WERI-Rb-1 (cell line): ENCODE data around the gene SLC2A1.

Experiments used
- DNase-seq: peaks from one replicate; pipeline ENCODE4 v3.0.0-alpha.2; 2020
- H3K27ac ChIP-seq: fragments of 250-450 bp; sonication (Bioruptor Pico); 2 replicates; pipeline ENCODE4 v1.5.1; 2020; ENCODE audit warnings: mild to moderate bottlenecking, moderate library complexity
- H3K27me3 ChIP-seq: fragments of 250-450 bp; sonication (Bioruptor Pico); 2 replicates; pipeline ENCODE4 v1.5.1; 2021; ENCODE audit warnings: mild to moderate bottlenecking, low read depth, moderate library complexity; ENCODE audit not compliant: insufficient read depth, severe bottlenecking
- H3K36me3 ChIP-seq: fragments of 250-450 bp; sonication (Bioruptor Pico); 2 replicates; pipeline ENCODE4 v1.5.1; 2020; ENCODE audit warnings: mild to moderate bottlenecking, moderate library complexity
- H3K4me3 ChIP-seq: 2 replicates; pipeline ENCODE4 v1.5.1; 2011; ENCODE audit warnings: low read depth, mild to moderate bottlenecking, control low read depth, low read length
- H3K9me3 ChIP-seq: fragments of 250-450 bp; sonication (Bioruptor Pico); 2 replicates; pipeline ENCODE4 v1.5.1; 2021; ENCODE audit warnings: mild to moderate bottlenecking, moderate library complexity; ENCODE audit not compliant: severe bottlenecking
- TF ChIP-seq, protein P1 (sequence below): IDR thresholded peaks from 2 replicates; pipeline ENCODE4 v1.5.1; 2011; ENCODE audit warnings: low read depth, mild to moderate bottlenecking, control low read depth, inconsistent platforms, low read length

SLC2A1 gene

GRCh38 chr1:42973286-42973685, 14.6 kb upstream of the SLC2A1 start:
- TF ChIP-seq, protein P1, sequence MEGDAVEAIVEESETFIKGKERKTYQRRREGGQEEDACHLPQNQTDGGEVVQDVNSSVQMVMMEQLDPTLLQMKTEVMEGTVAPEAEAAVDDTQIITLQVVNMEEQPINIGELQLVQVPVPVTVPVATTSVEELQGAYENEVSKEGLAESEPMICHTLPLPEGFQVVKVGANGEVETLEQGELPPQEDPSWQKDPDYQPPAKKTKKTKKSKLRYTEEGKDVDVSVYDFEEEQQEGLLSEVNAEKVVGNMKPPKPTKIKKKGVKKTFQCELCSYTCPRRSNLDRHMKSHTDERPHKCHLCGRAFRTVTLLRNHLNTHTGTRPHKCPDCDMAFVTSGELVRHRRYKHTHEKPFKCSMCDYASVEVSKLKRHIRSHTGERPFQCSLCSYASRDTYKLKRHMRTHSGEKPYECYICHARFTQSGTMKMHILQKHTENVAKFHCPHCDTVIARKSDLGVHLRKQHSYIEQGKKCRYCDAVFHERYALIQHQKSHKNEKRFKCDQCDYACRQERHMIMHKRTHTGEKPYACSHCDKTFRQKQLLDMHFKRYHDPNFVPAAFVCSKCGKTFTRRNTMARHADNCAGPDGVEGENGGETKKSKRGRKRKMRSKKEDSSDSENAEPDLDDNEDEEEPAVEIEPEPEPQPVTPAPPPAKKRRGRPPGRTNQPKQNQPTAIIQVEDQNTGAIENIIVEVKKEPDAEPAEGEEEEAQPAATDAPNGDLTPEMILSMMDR: no peak
- Histone ChIP-seq H3K36me3 (no peaks in the 10 kb centered on the region), H3K27ac (no peak overlapping the region), H3K9me3 (no peaks in the 10 kb centered on the region), H3K27me3 (no peaks in the 10 kb centered on the region), H3K4me3 (no peak overlapping the region)
- DNase-seq: no peak

- Histone ChIP-seq H3K9me3 (no peaks in the 10 kb centered on the region), H3K4me3 (no peak overlapping the region), H3K27me3 (no peaks in the 10 kb centered on the region), H3K27ac (peak overlapping the region; percentile 19; the same call in 1 of the 2 replicates), H3K36me3 (no peaks in the 10 kb centered on the region)
- peak; percentile 55 for DNase-seq
- TF ChIP-seq, protein P1: no peak
Observed at GRCh38 chr1:42971841-42972291, 13.2 kb upstream of the SLC2A1 start.

GRCh38 chr1:42970143-42970542, 11.5 kb upstream of the SLC2A1 start:
- Histone ChIP-seq H3K36me3 (no peaks in the 10 kb centered on the region), H3K27ac (no peak overlapping the region), H3K27me3 (no peaks in the 10 kb centered on the region), H3K9me3 (no peaks in the 10 kb centered on the region), H3K4me3 (no peak overlapping the region)
- no peak for DNase-seq
- TF ChIP-seq, protein P1: no peak

DNA sequence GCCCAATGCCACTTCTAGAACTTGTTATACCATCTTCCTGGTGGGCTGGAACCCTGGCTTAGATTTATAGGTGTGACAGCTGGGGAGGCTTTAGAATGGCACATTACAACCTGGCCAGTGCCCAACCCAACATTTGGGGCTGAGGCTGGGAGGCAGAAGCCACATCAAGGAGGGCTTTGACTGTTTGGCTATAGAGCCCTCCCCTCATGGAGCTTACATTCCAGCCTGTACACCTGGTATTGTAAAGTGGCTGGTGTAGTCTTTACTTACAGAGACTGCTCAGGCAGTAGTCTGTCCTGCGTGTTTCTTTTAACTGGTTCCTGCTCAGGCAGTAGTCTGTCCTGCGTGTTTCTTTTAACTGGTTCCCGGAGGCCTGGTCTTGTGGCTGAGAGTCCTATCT, 10.0 kb upstream of the SLC2A1 start:
- Histone ChIP-seq H3K4me3 (no peak overlapping the region), H3K27me3 (no peaks in the 10 kb centered on the region), H3K27ac (no peak overlapping the region), H3K9me3 (no peaks in the 10 kb centered on the region), H3K36me3 (no peaks in the 10 kb centered on the region)
- TF ChIP-seq, protein P1: no peak
- DNase-seq: no peak

DNA sequence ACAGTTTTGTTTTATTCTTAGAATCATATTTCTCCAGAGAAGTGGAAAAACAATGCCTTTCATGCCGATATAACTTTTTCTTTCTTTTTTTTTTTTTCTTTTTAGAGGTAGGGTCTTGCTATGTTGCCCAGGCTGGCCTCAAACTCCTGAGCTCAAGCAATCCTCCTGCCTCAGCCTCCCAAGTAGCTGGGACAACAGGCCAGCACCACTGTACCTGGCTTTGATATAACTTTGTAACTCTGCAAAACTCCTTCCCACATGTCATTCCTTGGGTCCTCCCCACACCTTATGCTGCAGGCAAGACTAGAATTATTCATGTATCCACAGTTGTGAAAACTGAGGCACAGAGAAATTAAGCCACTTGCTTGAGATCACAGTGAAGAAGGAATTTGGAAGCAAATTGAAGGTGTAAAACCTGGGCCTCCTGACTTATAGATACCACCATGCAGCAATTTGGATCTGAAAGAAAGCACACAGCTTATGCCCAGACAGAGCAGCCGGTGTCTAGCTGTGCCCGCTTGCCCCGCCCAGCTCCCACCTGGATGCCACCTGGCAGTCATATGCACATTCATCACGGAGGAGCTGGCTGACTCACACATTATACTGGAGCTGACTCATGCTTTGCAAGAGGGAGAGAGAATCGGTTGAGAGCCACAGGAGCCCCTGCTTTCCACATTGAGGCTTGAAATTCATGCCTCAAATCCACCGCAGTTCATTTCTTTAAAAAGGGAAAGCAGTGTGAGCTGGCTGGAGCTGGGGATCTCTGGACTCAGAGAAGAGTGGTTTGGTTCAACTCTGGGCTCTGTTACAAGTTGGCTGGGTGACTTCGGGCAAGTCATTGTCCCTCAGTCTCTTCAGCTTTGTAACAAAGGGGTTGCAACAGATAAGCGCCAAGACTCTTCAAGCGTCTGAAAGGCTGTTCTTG, 8.3 kb upstream of the SLC2A1 start:
- no peaks in the 10 kb centered on the region for H3K27me3 ChIP-seq
- H3K4me3 ChIP-seq: no peak overlapping the region
- no peaks in the 10 kb centered on the region for H3K9me3 ChIP-seq
- no peak for DNase-seq
- H3K27ac ChIP-seq: no peak overlapping the region
- TF ChIP-seq, protein P1: no peak
- no peaks in the 10 kb centered on the region for H3K36me3 ChIP-seq
